CD4-positive, alpha-beta T cell treated with Interleukin-4 for 1 hour (primary cell): ENCODE measurements around the gene KCNQ2.
"Not testable (repeated sequence)": the region's sequence is repeated elsewhere in the genome, so short reads cannot be mapped to it uniquely, and the experiment has no call there.

Experiments used
- DNase-seq, 2 donors: peaks; one replicate each; pipeline ENCODE4 v3.0.0-alpha.2; 2020 to 2022

KCNQ2 gene

DNA sequence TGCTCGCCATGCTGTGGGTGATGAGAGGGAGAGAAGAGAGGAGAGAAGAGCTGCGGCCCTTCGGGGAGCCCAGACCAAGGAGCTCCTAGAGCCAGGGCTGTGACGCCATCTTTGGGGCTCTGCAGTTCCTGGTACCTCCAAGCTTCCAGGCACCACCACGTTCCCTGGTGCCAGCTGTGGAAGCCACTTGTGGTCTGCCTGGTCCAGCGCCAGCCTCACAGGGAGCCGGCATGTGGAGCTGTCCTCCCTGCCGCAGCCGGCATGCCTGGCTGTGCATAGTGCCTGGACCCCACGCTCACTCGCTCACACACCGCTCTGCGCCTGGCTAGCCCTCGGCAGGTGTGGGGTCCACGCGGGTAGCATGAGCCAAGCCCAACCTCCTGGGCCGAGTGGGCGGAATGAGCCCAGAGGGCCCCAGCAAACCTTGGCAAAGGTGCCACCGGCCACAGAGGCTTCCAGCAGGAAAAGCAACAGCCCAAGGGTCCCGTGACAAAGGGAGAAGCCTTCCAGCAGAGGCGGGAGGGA lies 92.0 kb downstream of the KCNQ2 start:
- no peak for DNase-seq

GRCh38 chr20:63379872-63380271 lies 92.6 kb downstream of the KCNQ2 start:
- DNase-seq = not testable (repeated sequence)

- DNase-seq = no peak
Measured at GRCh38 chr20:63379296-63379695, 93.2 kb downstream of the KCNQ2 start.

DNA sequence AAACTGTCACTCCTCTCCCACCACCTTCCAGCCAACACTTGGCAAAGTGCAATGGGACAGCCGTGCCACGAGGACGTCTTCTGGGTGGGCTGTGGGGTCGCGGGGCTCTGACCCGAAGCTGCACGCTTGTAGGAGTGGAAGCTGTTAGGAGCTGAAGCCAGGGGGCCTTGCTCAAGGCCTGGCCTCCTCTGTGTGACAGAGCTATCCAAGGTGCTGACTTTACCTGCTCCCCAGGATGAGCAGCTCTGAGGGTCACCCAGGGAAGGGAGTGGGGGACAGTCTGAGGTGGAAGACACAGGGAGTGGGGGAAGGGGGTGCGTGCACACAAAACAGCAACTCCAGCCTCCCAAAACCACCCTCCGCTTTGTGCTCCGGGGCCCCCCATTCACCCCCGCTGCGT lies 93.8 kb downstream of the KCNQ2 start:
- no peak for DNase-seq

DNA sequence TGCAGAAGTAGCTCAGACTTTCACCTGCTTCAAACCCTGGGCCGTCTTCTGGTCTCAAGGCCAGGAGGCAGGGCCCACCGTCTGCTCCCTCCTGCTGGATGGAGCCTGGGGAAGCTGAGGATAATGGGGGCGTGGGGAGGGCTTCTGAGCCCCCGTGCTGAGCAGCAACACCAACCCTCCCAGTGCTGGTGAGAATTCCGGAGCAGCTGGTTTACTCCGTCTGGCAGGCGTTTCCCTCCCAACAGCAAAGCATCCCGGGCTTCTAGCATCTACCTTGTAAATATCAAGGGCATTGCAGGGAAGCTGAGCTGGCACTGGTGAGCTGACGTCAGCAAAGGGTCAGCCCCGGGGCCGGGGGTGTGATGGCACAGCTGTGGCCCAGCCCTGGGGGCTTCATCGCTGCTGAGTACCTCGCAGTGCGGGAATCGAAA lies 94.5 kb downstream of the KCNQ2 start:
- DNase-seq = no peak

DNA sequence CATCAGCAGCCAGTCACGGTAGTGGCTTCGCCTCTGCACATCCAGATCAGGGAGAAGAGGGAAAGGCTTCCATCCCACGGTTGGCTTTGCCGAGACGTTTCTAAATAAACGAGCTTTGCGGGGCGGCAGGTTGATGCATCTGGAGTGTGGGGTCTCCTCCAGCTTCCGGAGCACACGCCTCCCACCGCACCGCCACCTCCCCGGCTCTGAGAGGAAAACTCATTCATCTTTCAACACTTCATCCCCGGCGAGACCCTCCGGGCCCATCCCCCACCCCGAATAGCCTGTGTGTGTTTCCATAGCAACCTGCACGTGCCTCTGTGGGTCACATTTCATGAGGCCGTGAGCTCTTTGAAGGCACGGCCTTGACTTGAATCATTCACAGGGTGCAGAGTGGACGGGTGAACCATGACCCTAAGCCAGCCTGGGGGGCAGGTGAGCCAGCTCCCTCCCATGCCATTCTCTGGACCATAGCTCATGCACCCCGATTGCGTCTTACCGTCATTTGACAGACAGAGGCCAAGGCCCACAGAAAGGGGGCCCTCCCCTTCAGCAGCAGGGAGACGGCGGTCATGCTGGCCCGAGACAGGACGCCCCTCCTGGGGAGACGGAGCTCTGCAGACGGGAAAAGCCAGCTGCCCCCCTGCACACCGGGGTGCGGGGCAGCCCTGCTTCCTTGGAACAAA lies 95.1 kb downstream of the KCNQ2 start:
- no peak for DNase-seq

GRCh38 chr20:63376283-63377250 lies 95.9 kb downstream of the KCNQ2 start:
- no peak for DNase-seq

DNA sequence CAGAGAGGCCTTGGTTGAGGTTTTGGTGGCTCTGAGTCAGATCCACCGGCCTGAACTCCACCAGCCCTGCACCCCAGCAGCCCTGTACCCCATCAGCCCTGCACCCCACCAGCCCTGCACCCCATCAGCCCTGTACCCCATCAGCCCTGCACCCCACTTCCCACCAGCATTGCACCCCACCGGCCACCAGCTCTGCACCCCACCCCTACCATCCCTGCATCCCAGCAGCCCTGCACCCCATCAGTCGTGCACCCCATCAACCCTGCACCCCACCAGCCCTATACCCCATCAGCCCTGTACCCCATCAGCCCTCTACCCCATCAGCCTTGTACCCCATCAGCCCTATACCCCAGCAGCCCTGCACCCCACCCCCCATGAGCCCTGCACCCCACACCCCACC lies 97.0 kb downstream of the KCNQ2 start:
- DNase-seq = no peak

DNA sequence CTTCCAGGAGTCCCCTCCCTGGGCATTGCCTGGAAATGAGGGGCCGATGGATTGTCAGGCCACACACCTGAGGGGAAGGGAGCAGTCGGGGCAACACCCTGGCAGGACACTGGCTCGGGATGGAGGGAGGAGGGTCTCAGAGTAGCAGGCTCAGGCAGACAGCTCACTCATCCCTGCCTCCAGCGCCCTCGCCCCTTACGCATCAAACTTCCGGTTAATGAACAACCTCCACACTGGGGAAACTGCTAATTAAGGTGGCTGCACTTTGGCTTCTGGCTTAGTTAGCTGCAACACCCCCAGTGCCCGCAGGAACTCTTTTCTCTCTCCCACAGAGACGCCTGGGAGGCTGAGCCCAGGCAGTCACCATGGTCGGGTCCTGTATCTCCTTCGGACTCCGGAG lies 98.0 kb downstream of the KCNQ2 start:
- no peak for DNase-seq

- DNase-seq = no peak
Measured at GRCh38 chr20:63373996-63374395, 98.5 kb downstream of the KCNQ2 start.

DNA sequence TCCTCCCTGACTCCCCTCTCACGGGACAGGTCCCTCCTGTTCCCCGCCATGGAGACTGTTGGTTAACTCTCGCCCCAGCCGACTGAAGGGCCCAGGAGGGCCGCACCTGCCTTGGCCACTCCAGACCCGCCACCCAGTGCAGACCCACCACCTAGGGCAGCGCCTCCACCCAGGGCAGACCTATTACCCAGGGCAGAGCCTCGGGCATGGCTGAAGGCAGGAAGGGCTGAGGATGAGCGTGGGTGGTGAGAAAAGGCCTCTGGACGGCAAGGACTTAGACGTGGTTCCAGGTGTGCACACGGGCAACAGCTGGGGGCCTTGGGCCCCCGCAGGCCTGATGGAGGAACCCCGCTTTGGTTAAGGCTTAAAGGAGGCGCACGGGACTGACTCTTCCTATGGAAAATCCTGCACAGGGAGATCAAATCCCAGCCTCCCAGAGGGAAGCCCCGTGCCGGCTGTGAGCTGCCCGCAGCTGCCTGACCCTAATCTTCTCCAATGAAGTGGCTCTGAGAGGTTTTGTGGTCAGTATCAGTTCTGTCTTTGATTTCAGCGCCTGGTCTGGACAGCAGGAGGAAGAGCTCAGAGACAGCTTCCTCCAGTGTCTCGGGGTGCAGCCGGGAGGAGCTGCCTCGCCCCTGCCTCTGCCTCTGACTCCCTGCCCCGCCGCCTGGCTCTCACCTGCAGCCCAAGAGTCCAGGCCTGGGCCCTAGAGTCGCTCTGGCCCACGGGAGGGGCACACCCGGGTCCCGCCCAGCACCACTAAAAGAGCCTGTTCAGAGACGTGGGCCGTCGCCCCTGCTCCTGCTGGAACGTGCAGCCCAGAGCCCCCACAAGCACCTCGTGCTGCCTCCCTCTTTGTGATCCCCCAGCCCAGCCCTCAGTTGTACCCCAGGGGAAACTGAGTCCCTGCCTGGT lies 99.2 kb downstream of the KCNQ2 start:
- DNase-seq = no peak

- DNase-seq = no peak
Measured at GRCh38 chr20:63371291-63371865, 101.1 kb downstream of the KCNQ2 start.

DNA sequence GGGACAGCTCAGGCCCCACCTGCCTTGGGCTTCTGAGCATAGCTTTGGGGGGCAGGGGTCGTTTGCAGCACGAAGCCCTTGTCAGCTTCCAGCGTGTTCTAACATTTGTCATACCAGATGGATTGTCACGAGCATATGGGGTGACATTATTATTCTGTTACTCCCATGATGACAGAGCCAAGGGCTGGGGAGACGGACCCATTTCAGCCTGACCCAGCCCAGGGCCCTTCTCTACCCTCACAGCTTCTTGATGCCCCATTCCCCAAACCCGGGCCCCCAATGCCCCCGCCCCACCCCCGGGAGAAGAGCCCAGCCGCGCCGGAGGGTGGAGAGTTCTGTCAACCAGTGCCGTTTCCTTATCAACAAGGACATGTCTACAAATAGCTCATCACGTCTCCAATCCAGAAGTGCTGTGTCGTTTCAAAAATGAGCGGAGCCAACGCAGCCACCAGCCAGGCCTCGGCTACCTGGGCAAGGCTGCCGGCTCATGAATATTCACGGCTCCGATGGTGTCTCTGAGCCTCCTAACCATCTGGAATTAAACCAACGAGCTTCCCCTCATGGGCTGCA lies 101.8 kb downstream of the KCNQ2 start:
- no peak for DNase-seq

- DNase-seq = no peak
Measured at GRCh38 chr20:63369724-63370617, 102.5 kb downstream of the KCNQ2 start.

GRCh38 chr20:63369024-63369530 lies 103.4 kb downstream of the KCNQ2 start:
- no peak for DNase-seq

DNA sequence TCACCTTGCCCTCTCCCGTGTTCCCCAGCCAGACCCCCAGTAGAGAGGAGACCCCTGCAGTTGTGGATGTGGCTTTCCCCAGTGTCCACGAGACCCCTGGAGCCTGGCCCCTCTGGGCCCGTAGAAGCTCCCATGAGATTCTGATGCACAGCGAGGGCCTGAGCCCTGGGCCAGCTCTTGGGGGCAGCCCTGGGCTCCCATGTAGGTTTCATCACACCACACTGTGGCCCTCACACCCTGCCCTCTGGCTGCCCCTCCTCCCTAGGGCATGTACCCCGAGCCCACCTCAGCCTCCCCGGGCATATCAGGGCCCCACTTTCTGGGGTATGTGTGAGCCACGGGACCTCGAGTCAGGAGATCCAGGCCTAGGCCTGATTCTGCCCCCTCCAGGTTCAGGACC lies 104.3 kb downstream of the KCNQ2 start:
- no peak for DNase-seq

- no peak for DNase-seq
Measured at GRCh38 chr20:63367446-63368055, 104.9 kb downstream of the KCNQ2 start.

GRCh38 chr20:63366390-63367365 lies 105.8 kb downstream of the KCNQ2 start:
- DNase-seq = no peak
